Measurements from ENCODE around the gene CAMK2D. TPM values are rescaled to one million over a fixed set of nuclear protein-coding genes. Genes with fewer than 3 reads are reported as not detected.

CAMK2D gene
- total RNA-seq, 1 experiment from 2014 or later = 22.1 TPM

DNA sequence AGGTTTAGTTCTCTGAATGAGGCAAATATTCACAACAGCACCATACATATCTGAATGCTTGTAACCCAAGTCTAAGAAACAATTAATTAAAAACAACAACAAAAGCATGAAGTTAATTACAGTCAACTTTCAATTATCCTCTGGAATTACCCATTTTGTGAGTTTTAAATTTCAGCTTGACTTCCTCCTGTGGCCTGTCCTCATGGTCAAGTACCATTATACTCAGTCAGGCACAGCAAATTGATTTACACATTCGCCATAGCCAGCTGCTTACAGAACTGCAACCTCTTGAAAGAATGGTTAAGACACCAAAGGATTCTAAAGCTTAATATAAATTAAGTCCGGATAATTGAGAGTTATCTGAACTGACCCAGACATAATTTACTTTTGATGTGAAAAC is 306.5 kb downstream of the CAMK2D start:
- Mint-ChIP-seq H3K27me3 (ENCODE audit: unreplicated experiment) (no peaks in the 10 kb centered on the region), H3K36me3 (ENCODE audit: insufficient read depth, unreplicated experiment) (no peaks in the 10 kb centered on the region), H3K4me3 (ENCODE audit: low read depth, unreplicated experiment) (no peak overlapping the region), H3K27ac (ENCODE audit: unreplicated experiment) (no peak overlapping the region), H3K4me1 (ENCODE audit: low read depth, unreplicated experiment) (no peaks in the 10 kb centered on the region), H3K9me3 (ENCODE audit: low read depth, unreplicated experiment) (no peaks in the 10 kb centered on the region)
- no peak for DNase-seq
- no TSS peak for BruUV-seq (replicated peaks)
- TF ChIP-seq, protein P1, sequence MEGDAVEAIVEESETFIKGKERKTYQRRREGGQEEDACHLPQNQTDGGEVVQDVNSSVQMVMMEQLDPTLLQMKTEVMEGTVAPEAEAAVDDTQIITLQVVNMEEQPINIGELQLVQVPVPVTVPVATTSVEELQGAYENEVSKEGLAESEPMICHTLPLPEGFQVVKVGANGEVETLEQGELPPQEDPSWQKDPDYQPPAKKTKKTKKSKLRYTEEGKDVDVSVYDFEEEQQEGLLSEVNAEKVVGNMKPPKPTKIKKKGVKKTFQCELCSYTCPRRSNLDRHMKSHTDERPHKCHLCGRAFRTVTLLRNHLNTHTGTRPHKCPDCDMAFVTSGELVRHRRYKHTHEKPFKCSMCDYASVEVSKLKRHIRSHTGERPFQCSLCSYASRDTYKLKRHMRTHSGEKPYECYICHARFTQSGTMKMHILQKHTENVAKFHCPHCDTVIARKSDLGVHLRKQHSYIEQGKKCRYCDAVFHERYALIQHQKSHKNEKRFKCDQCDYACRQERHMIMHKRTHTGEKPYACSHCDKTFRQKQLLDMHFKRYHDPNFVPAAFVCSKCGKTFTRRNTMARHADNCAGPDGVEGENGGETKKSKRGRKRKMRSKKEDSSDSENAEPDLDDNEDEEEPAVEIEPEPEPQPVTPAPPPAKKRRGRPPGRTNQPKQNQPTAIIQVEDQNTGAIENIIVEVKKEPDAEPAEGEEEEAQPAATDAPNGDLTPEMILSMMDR (IDR thresholded peaks at IDR 0.05; ENCODE audit: unreplicated experiment) = no peak
- intact Hi-C loops (cut with micrococcal nuclease; ENCODE audit: unreplicated experiment) = loop anchor here (10.0 kb wide), 1 partner anchor 60 kb away; no protein-coding TSS in a partner anchor
- CTCF ChIA-PET = interaction anchor here (0.8 kb wide), 1 partner anchor 18 kb away, joined by 3 read pairs; no protein-coding TSS in a partner anchor

DNA sequence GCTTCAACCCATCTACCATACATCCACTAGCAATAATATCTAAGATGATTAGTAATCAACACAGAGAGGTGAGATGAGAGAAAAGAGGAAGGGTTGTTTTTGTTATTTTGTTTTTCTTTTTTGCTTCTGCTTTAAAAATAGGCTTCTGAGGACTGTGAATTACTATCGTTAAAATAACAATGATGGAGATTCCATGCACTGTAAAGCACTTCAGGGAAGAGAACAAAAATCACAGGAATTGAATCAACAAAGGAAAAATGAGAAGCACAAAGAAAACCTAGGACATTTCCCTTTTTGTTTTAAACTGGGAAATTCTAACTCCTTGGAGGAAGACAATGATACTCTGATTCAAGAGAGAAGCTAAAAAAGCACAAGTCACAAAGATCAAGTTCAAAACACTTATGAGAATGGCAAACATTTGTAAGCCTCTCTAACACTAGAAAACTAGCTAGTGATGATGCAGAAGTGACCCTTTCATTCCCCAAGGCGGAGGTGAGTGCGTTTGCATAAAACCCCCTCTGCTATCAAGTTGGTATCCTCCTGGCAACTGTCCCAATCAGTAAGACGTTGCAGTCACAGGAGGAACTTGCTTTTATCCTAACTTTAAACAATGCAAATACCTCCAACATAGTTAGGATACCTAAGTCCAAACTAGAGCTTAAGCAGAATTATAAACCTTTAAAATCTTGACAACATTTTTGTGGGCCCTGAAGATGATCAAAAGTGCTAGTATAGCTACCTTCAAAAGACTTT is 308.5 kb downstream of the CAMK2D start:
- DNase-seq = no peak
- H3K9me3 Mint-ChIP-seq (ENCODE audit: low read depth, unreplicated experiment) = no peaks in the 10 kb centered on the region
- H3K36me3 Mint-ChIP-seq (ENCODE audit: insufficient read depth, unreplicated experiment) = no peaks in the 10 kb centered on the region
- intact Hi-C loops (cut with micrococcal nuclease; ENCODE audit: unreplicated experiment) = loop anchor here (10.0 kb wide), 1 partner anchor 62 kb away; no protein-coding TSS in a partner anchor
- TF ChIP-seq, protein P1 (IDR thresholded peaks at IDR 0.05; ENCODE audit: unreplicated experiment) = no peak
- H3K27me3 Mint-ChIP-seq (ENCODE audit: unreplicated experiment) = no peaks in the 10 kb centered on the region
- no peak overlapping the region for H3K4me3 Mint-ChIP-seq (ENCODE audit: low read depth, unreplicated experiment)
- no peak overlapping the region for H3K27ac Mint-ChIP-seq (ENCODE audit: unreplicated experiment)
- CTCF ChIA-PET = no interaction called here
- BruUV-seq (replicated peaks) = no TSS peak
- H3K4me1 Mint-ChIP-seq (ENCODE audit: low read depth, unreplicated experiment) = no peaks in the 10 kb centered on the region

DNA sequence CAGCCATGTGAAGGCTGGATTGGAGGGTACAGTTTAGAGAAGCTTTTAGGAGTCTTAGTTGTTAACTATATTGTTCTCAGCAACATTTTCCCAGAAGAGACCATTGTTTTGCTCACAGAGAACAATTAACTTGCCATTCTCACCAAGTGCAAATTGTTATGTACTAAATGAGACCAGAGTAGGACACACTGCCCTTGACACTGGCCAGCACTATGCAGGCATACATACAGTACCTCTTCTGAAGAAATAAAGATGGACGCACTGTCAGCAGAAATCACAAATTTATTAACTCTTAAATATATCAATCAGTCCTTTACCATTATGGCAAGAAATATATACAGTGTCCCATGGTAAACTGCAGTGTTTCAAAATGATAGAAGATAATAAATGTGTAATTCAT is 309.4 kb downstream of the CAMK2D start:
- intact Hi-C loops (cut with micrococcal nuclease; ENCODE audit: unreplicated experiment) = loop anchor here (10.0 kb wide), 1 partner anchor 63 kb away; no protein-coding TSS in a partner anchor
- DNase-seq = no peak
- CTCF ChIA-PET = no interaction called here
- H3K4me3 Mint-ChIP-seq (ENCODE audit: low read depth, unreplicated experiment) = no peak overlapping the region
- H3K27me3 Mint-ChIP-seq (ENCODE audit: unreplicated experiment) = no peaks in the 10 kb centered on the region
- H3K36me3 Mint-ChIP-seq (ENCODE audit: insufficient read depth, unreplicated experiment) = no peaks in the 10 kb centered on the region
- H3K9me3 Mint-ChIP-seq (ENCODE audit: low read depth, unreplicated experiment) = no peaks in the 10 kb centered on the region
- H3K4me1 Mint-ChIP-seq (ENCODE audit: low read depth, unreplicated experiment) = no peaks in the 10 kb centered on the region
- H3K27ac Mint-ChIP-seq (ENCODE audit: unreplicated experiment) = no peak overlapping the region
- no TSS peak for BruUV-seq (replicated peaks)
- TF ChIP-seq, protein P1 (IDR thresholded peaks at IDR 0.05; ENCODE audit: unreplicated experiment) = no peak

DNA sequence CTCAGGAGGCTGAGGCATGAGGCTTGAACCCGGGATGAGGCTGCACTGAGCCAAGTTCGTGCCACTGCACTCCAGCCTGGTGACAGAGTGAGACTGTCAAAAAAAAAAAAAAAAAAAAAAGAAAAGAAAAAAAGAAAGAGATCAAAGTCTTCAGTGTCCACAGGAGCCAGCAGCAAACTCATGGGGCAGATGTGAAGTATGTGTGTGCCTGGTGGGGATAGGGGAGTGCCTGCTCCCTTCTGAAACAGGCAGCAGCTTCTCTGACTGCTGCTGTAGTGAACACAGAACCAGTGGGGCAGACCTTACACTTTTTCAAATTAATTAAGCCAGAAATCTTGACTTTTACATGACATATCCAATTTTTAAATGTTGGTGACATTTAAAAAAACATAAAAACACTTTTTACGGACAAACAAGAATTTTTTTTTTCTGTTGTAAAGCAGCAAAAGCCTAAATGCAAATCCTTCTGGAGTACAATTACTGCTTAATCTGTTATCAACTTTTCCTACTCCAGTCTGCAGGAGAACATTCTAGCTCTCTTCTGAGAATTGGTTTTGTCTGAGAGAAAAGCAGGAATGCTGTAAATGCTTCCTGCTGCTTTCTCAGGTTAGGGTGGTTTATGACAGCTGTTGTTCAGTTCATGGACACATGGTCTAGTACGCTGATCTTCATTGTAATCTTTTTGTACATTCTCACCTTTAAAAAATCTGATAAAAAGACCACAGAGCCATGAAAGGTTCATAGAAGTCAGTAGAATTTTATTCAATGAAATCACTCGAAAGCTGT is 311.1 kb downstream of the CAMK2D start:
- H3K9me3 Mint-ChIP-seq (ENCODE audit: low read depth, unreplicated experiment) = no peaks in the 10 kb centered on the region
- BruUV-seq (replicated peaks) = no TSS peak
- peaks cover 10% of the 10 kb centered on the region for H3K4me1 Mint-ChIP-seq (ENCODE audit: low read depth, unreplicated experiment)
- CTCF ChIA-PET = no interaction called here
- no peak overlapping the region for H3K27ac Mint-ChIP-seq (ENCODE audit: unreplicated experiment)
- TF ChIP-seq, protein P1 (IDR thresholded peaks at IDR 0.05; ENCODE audit: unreplicated experiment) = no peak
- DNase-seq = no peak
- no peak overlapping the region for H3K4me3 Mint-ChIP-seq (ENCODE audit: low read depth, unreplicated experiment)
- H3K27me3 Mint-ChIP-seq (ENCODE audit: unreplicated experiment) = no peaks in the 10 kb centered on the region
- no peaks in the 10 kb centered on the region for H3K36me3 Mint-ChIP-seq (ENCODE audit: insufficient read depth, unreplicated experiment)
- intact Hi-C loops (cut with micrococcal nuclease; ENCODE audit: unreplicated experiment) = loop anchor here (10.0 kb wide), 1 partner anchor 64 kb away; no protein-coding TSS in a partner anchor

Measured in Calu3 (cell line).